Ectodermal cell (in vitro differentiated cells): ENCODE data around the gene E2F1.

Experiments used
- H3K27ac ChIP-seq: 2 replicates; pipeline ENCODE4 v1.7.0; 2013; ENCODE audit warnings: mild to moderate bottlenecking, low read depth, low read length; ENCODE audit not compliant: insufficient read depth, poor library complexity, severe bottlenecking
- H3K27me3 ChIP-seq: 2 replicates; pipeline ENCODE4 v1.7.0; 2013; ENCODE audit warnings: mild to moderate bottlenecking, low read length; ENCODE audit not compliant: insufficient read depth, control insufficient read depth, poor library complexity, severe bottlenecking
- H3K36me3 ChIP-seq: one replicate; pipeline ENCODE4 v1.7.0; 2013; ENCODE audit warnings: low read length; ENCODE audit not compliant: control insufficient read depth, insufficient read depth
- H3K4me1 ChIP-seq: one replicate; pipeline ENCODE4 v1.7.0; 2013; ENCODE audit warnings: low read length; ENCODE audit not compliant: control insufficient read depth, insufficient read depth
- H3K4me3 ChIP-seq: 2 replicates; pipeline ENCODE4 v1.7.0; 2013; ENCODE audit warnings: low read depth, low read length, control low read depth; ENCODE audit not compliant: insufficient read depth
- H3K9me3 ChIP-seq: 2 replicates; pipeline ENCODE4 v1.7.0; 2013; ENCODE audit warnings: mild to moderate bottlenecking, low read length, moderate library complexity; ENCODE audit not compliant: control insufficient read depth
- WGBS, 2 experiments: methylation state at CpG; one replicate each; pipeline ENCODE4 v1.1.7; 2013; ENCODE audit warnings: missing lambda C conversion rate in 2 of 2; 5-methylcytosine and 5-hydroxymethylcytosine counted together

The E2F1 gene

GRCh38 chr20:33727115-33727479, 40.9 kb upstream of the E2F1 start:
- 89 to 95% methylated on average over 5 of the region's 5 CpGs for WGBS, 2 experiments
- no peaks in the 10 kb centered on the region for H3K27me3 ChIP-seq

DNA sequence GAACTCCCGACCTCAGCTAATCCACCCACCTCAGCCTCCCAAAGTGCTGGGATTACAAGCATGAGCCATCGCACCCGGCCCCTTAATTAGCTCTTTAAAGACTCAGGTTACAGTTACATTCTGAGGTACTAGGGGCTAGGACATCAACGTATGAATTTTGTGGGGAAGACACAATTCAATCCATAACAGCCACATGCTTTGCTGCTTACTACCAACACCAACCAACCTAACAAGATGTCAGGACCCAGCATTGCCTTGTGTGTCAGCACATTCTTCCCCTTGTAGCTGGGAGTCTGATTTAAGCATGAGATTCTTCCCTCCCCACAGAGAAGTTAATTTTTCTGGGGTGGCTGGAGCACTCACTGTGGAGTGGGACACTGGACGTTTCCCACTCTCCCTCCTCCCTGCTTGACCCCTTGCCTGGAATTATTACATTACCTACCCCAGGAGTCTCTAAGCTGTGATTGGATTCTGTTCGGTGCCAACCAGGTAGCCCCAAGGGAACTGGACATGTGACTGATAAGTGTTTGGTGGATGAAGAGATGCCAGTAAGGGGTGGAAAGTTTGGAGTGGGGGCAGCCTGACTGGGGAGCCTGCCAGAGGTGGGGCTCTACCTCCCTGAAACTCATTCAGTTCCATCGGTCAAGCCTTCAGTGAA, 39.6 kb upstream of the E2F1 start:
- Histone ChIP-seq H3K27ac (no peak overlapping the region), H3K27me3 (no peaks in the 10 kb centered on the region), H3K4me1 (no peaks in the 10 kb centered on the region), H3K9me3 (no peaks in the 10 kb centered on the region), H3K36me3 (no peaks in the 10 kb centered on the region), H3K4me3 (no peak overlapping the region)
- 81 to 90% methylated on average over 7 of the region's 7 CpGs for WGBS, 2 experiments

More at GRCh38 chr20:33727115-33727479, 40.9 kb upstream of the E2F1 start:
- Histone ChIP-seq H3K4me3 (no peak overlapping the region), H3K9me3 (no peaks in the 10 kb centered on the region), H3K36me3 (no peaks in the 10 kb centered on the region), H3K27ac (no peak overlapping the region), H3K4me1 (no peaks in the 10 kb centered on the region)

DNA sequence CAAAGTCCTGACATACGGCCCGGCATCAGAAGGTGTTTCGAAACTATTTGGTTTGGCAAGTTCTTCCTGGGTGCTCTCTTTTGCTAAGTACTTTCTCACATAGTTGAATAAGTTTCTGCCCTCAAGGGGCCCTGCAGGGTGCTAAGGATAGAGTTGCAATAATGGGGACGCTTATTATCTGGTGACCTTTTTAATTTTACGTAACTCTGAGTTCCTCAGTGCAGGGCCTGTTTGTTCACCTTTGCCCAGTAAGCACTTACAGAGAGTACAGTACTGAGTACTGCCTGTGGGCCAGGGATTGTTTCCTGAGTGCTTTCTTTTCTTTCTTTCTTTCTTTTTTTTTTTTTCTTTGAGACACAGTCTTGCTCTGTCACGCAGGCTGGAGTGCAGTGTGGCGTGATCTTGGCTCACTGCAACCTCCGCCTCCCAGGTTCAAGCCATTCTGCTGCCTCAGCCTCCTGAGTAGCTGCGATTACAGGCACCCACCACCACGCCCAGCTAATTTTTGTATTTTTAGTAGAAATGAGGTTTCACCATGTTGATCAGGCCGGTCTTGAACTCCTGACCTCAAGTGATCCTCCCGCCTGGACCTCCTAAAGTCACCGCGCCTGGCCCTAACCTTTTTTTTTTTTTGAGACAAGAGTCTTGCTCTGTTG, 38.4 kb upstream of the E2F1 start:
- no peaks in the 10 kb centered on the region for H3K9me3 ChIP-seq
- 94 to 95% methylated on average over 14 of the region's 14 CpGs for WGBS, 2 experiments
- no peaks in the 10 kb centered on the region for H3K4me1 ChIP-seq
- H3K27me3 ChIP-seq = no peaks in the 10 kb centered on the region
- no peak overlapping the region for H3K4me3 ChIP-seq
- no peaks in the 10 kb centered on the region for H3K36me3 ChIP-seq
- H3K27ac ChIP-seq = no peak overlapping the region

DNA sequence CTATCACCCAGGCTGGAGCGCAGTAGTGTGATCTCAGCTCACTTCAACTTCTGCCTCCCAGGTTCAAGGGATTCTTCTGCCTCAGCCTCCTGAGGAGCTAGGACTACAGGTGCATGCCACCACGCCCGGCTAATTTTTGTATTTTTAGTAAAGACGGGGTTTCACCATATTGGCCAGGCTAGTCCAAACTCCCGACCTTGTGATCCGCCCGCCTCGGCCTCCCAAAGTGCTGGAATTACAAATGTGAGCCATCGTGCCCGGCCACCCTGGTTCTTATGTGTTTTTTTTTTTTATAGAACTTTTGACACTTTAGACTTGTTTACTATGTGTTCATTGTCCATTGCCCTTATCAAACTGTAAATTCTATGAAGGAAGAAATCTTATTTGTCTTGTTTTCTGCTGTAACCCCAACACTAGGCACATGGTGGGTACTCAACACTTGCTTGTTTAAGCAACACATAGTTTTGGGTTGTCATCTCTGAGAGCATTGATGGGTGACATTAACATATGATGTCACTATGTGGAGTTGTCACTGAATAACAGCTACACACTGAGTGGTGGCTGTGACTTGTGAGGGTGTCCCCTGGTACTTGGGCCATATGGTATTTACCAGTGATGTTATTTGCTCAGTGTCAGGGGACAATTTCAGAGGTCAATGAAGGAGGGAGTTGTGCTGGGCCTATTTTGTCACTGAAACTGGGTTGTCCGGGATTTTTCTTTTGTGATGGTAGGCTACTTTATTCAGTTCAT, 35.4 kb upstream of the E2F1 start:
- Histone ChIP-seq H3K36me3 (no peaks in the 10 kb centered on the region), H3K27ac (no peak overlapping the region), H3K4me1 (no peaks in the 10 kb centered on the region), H3K27me3 (no peaks in the 10 kb centered on the region), H3K4me3 (no peak overlapping the region), H3K9me3 (no peaks in the 10 kb centered on the region)
- 90 to 96% methylated on average over 10 to 11 of the region's 11 CpGs for WGBS, 2 experiments

- Histone ChIP-seq H3K4me3 (peak within 1 kb of the TSS; percentile 47), H3K9me3 (no peaks in the 10 kb centered on the region), H3K27ac (no peak within 1 kb of the TSS), H3K4me1 (no peaks in the 10 kb centered on the region), H3K36me3 (no peaks in the 10 kb centered on the region), H3K27me3 (no peaks in the 10 kb centered on the region)
- 56 to 62% methylated on average over 46 of the region's 46 CpGs for WGBS, 2 experiments
Measured at GRCh38 chr20:33719989-33720709, 34.0 kb upstream of the E2F1 start, which contains the start of gene PXMP4. Gene PXMP4, minus strand, starts transcription at chr20:33720310. Its CDS starts 103 bp downstream, at chr20:33720207.

- no peaks in the 10 kb centered on the region for H3K27me3 ChIP-seq
- H3K9me3 ChIP-seq = no peaks in the 10 kb centered on the region
- 85 to 86% methylated on average over 13 of the region's 13 CpGs for WGBS, 2 experiments
- no peaks in the 10 kb centered on the region for H3K36me3 ChIP-seq
- H3K27ac ChIP-seq = no peak overlapping the region
- H3K4me3 ChIP-seq = peak overlapping the region; percentile 47
- H3K4me1 ChIP-seq = no peaks in the 10 kb centered on the region
Measured at GRCh38 chr20:33719277-33719988, 33.2 kb upstream of the E2F1 start.

- H3K4me1 ChIP-seq = no peaks in the 10 kb centered on the region
- H3K9me3 ChIP-seq = no peaks in the 10 kb centered on the region
- no peak overlapping the region for H3K27ac ChIP-seq
- no peak overlapping the region for H3K4me3 ChIP-seq
- H3K27me3 ChIP-seq = no peaks in the 10 kb centered on the region
- no peaks in the 10 kb centered on the region for H3K36me3 ChIP-seq
- WGBS, 2 experiments = 86 to 88% methylated on average over 2 of the region's 2 CpGs
Measured at GRCh38 chr20:33716498-33716897, 30.3 kb upstream of the E2F1 start.

DNA sequence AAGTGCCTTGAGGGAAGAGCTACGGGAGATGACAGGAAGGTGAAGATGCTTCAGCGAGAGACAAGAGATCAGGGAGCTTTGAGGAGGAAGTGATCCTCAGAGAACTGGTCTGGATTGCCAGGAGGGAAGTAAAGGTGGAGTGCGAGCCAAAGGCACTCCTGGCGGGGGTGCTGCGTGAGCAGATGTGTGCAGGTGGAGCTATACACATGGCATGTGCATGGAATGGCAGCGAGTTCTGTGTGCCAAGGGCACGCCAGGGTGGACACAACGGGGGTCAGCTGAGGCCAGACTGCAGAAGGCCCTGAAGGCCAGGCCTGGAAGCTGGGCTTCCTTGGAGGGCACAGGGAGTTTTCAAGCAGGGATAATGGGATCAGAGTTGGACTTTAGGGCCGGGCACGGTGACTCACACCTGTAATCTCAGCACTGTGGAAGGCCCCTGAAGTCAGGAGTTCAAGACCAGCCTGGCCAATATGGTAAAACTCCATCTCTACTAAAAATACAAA, 27.7 kb upstream of the E2F1 start:
- no peak overlapping the region for H3K4me3 ChIP-seq
- no peak overlapping the region for H3K27ac ChIP-seq
- no peaks in the 10 kb centered on the region for H3K36me3 ChIP-seq
- WGBS, 2 experiments = 91 to 92% methylated on average over 10 of the region's 10 CpGs
- no peaks in the 10 kb centered on the region for H3K4me1 ChIP-seq
- H3K27me3 ChIP-seq = no peaks in the 10 kb centered on the region
- no peaks in the 10 kb centered on the region for H3K9me3 ChIP-seq

DNA sequence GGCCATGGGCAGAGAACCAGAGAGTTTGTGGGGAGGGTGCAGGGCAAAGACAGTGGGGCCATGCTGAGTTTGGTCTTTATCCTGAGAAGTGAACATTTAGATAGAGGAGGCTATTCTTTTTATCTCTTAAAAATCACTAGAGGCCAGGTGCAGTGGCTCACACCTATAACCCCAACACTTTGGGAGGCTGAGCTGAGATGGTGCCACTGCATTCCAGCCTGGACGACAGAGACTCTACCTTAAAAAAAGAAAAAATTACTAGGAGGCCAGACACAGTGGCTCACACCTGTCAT, 25.2 kb upstream of the E2F1 start:
- H3K9me3 ChIP-seq = no peaks in the 10 kb centered on the region
- H3K36me3 ChIP-seq = no peaks in the 10 kb centered on the region
- H3K4me3 ChIP-seq = no peak overlapping the region
- no peaks in the 10 kb centered on the region for H3K27me3 ChIP-seq
- H3K27ac ChIP-seq = no peak overlapping the region
- H3K4me1 ChIP-seq = no peaks in the 10 kb centered on the region
- WGBS, 2 experiments = 50 to 58% methylated on average over 1 of the region's 1 CpG
